ENCODE data around the gene FSCN2. TPM values are rescaled to one million over a fixed set of nuclear protein-coding genes. Genes with fewer than 3 reads are reported as not detected.

The FSCN2 gene
- total RNA-seq, 1 experiment from 2014 or later = 1.6 TPM

DNA sequence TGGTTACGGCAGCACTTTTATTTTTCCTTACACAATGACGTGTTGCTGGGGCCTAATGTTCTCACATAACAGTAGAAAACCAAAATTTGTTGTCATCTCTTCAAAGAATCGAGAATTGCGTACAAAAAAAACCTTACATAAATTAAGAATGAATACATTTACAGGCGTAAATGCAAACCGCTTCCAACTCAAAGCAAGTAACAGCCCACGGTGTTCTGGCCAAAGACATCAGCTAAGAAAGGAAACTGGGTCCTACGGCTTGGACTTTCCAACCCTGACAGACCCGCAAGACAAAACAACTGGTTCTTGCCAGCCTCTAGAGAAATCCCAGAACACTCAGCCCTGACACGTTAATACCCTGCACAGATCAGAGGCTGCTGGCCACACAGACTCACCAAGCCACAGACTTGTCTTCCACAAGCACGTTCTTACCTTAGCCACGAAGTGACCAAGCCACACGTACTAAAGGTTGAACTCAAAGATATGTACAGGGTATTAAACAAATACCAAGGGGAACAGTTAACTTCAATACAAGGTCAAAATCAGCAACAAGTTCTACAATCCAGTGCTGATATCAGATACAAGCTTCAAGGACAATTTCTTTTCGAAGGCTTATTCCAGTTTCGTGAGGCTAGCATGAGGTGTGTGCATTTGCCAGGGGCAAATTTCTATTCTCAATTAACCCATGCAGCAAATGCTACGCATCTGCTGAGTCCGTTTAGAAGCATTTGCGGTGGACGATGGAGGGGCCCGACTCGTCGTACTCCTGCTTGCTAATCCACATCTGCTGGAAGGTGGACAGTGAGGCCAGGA, 18.0 kb upstream of the FSCN2 start:
- no peak overlapping the region for H2AFZ ChIP-seq (ENCODE audit: low read length)
- no peak overlapping the region for H4K8ac ChIP-seq (replicated peaks; ENCODE audit: insufficient read length, low read depth, low read length)
- no peak overlapping the region for H4K91ac ChIP-seq (ENCODE audit: insufficient read length, low read depth, low read length)
- H3K27me3 ChIP-seq (ENCODE audit: insufficient read depth, low read length) = no peaks in the 10 kb centered on the region
- H3K23ac ChIP-seq (ENCODE audit: insufficient read length, low read depth, low read length) = no peak overlapping the region
- no peak overlapping the region for H4K5ac ChIP-seq (ENCODE audit: insufficient read length, low read depth, low read length)
- no peaks in the 10 kb centered on the region for H4K20me1 ChIP-seq (ENCODE audit: control insufficient read depth, insufficient read depth, insufficient read length)
- H3K56ac ChIP-seq (ENCODE audit: insufficient read length, low read depth, low read length) = no peak overlapping the region
- no peak for TF ChIP-seq CTCF (conservative IDR thresholded peaks at IDR 0.05)
- Mint-ChIP-seq H3K27me3 (ENCODE audit: low read depth) (peaks cover 8% of the 10 kb centered on the region), H3K27ac (peak overlapping the region in 2 of 3 experiments; percentile 76 to 95; a peak in 4 of 7 replicates), H3K4me3 (peak overlapping the region; percentile 97 to 100), H3K36me3 (ENCODE audit: insufficient read depth in 1 of 3, low read depth in 3 of 3) (peaks cover 38 to 45% (median 38%) of the 10 kb centered on the region in 3 experiments), H3K9me3 (peaks cover 7 to 22% of the 10 kb centered on the region in 2 experiments; a peak in 4 of 5 replicates), H3K4me1 (peaks cover 17 to 27% of the 10 kb centered on the region in 2 experiments)
- H3T11ph ChIP-seq (ENCODE audit: low read length) = no peak overlapping the region
- H3K4me2 ChIP-seq (ENCODE audit: insufficient read depth, insufficient read length, low read length) = peak overlapping the region; percentile 97
- no peak overlapping the region for H3K27ac ChIP-seq (ENCODE audit: insufficient read length, low read depth, low read length)
- no peak overlapping the region for H3K18ac ChIP-seq (ENCODE audit: insufficient read length, low read depth, low read length)
- H2AK5ac ChIP-seq (ENCODE audit: insufficient read length, low read length) = no peak overlapping the region
- no peaks in the 10 kb centered on the region for H3K4me1 ChIP-seq (ENCODE audit: insufficient read depth, low read length)
- H3K9ac ChIP-seq (ENCODE audit: extremely low read depth, insufficient read length, low read length) = peak overlapping the region; percentile 83
- H2BK120ac ChIP-seq (ENCODE audit: low read depth, low read length, poor library complexity, severe bottlenecking) = no peak overlapping the region
- no peak overlapping the region for H2BK12ac ChIP-seq (ENCODE audit: insufficient read length, low read depth, low read length)
- no peak overlapping the region for H2BK15ac ChIP-seq (ENCODE audit: low read depth, low read length)
- no CpG with 5 or more reads among the region's 22 CpGs for WGBS (ENCODE audit: extremely low coverage, insufficient read length, low lambda C conversion rate)
- peak; percentile 29 for DNase-seq
- H3K4ac ChIP-seq (ENCODE audit: low read depth, low read length) = no peak overlapping the region
- no peaks in the 10 kb centered on the region for H3K9me3 ChIP-seq (ENCODE audit: control insufficient read depth, low read depth, low read length)
- H3K79me2 ChIP-seq (ENCODE audit: insufficient read depth, low read length) = peaks cover 19% of the 10 kb centered on the region; the same call in 1 of the 2 replicates
- H3K23me2 ChIP-seq (ENCODE audit: insufficient read length, low read depth, low read length, poor library complexity, severe bottlenecking) = peaks cover 31% of the 10 kb centered on the region
- H2BK5ac ChIP-seq (ENCODE audit: insufficient read length, low read length) = no peak overlapping the region
- H2BK20ac ChIP-seq (ENCODE audit: low read depth, low read length, poor library complexity, severe bottlenecking) = no peak overlapping the region
- no peak overlapping the region for H3K14ac ChIP-seq (ENCODE audit: insufficient read depth, low read length)
- H3K79me1 ChIP-seq (ENCODE audit: insufficient read depth, low read depth, low read length, poor library complexity, severe bottlenecking) = no peaks in the 10 kb centered on the region
